Urinary bladder (tissue), 2 donors: ENCODE results near the gene RPL6. TPM values are rescaled to one million over a fixed set of nuclear protein-coding genes. Genes with fewer than 3 reads are reported as not detected.

ENCODE experiments used
- polyA plus RNA-seq: library from polyadenylated mRNA; stranded (reverse); fragments of 200-250 nt; gene quantifications from one replicate; pipeline ENCODE4 v1.2.3, GENCODE V29; 2013
- total RNA-seq: library from RNA; depleted of rRNA; stranded (reverse); fragments of >200 nt; gene quantifications from one replicate; pipeline ENCODE4 v1.2.3, GENCODE V29; 2014
- donor health status: healthy.

RPL6 gene
- total and polyA plus RNA-seq, 2 donors, result 1,317 to 1,643 TPM

Other genes starting within 250 kb of the RPL6 start
- gene HECTD4, start 27.2 kb downstream of the RPL6 start, total RNA-seq, result 87.2 TPM
- 8.6 TPM for gene HECTD4, start 27.2 kb downstream of the RPL6 start, polyA plus RNA-seq
- 68.2 TPM for gene PTPN11, start 9.3 kb upstream of the RPL6 start, total RNA-seq
- gene PTPN11, start 9.3 kb upstream of the RPL6 start, polyA plus RNA-seq, result 65.7 TPM